ENCODE data around the gene DSC1.
"Not testable (repeated sequence)": the region's sequence is repeated elsewhere in the genome, so short reads cannot be mapped to it uniquely, and the experiment has no call there.

The DSC1 gene

DNA sequence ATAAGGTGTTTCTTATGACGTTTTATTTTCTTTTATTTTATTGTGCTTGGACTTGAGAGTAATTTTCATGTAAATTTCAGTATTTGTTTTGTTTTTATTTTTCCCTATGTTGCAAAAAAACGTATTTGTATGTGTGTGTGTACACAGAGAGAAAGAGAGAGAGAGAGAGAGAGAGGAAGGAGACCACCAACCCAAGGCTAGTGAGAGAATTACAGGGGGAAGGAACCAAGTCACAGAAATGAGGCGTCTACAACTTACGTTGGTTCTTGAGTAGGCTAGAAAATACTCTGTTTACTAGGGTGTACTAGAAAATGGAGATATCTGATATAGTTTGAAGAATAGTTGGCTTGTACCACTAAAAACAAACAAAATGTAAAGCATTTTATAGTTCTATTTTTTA lies 7.7 kb upstream of the DSC1 start:
- DNase-seq = no peak

DNA sequence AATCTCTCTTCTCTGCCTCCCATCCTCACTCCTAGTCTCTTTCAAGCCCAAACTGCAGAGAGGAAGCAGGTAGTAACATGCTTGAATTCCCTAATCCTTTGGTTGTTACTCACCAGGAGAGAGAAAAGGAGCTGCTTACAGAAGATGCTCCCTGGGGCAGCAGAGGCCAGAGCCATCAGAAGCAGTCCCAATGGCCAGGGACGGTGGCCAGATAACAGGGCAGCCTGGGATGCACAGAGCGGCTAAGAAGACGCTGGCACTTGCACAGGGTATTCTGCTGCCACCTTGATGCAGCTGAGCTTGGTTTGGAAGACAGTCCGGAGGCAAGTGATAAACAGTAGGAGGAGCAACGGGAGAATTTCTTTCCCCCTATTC lies 250 bp downstream of the DSC1 start:
- DNase-seq = no peak

DNA sequence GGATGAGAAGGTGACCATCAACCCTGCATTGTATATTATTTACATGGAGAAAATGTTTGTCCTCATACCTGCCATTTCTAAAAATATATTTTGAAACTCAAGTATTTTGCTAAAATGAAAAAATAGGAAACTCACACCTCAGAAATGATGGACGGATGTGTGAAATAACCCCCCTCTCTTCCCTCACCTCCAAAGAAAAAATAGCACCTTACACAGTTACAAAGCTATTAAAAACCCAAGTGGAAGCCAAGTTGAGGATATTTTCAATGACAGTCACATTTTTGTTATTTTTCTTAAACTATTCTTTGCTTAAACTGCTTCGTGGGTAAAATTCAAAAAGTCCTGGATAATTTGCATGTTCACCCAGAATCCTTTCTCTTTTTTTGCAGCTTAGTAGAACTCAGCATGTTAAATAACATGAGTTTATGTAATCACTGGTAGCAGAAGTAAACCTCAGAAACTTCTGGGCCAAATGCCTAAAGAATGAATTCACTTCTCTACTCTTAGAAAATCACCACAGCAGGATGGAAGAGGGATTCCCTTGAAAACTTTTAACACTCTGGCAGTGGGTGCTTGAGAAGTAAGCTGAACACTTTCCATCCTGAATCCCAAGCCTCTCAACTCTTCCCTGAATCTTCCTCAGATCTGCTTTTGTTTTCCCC lies 768 bp downstream of the DSC1 start:
- DNase-seq = no peak

DNA sequence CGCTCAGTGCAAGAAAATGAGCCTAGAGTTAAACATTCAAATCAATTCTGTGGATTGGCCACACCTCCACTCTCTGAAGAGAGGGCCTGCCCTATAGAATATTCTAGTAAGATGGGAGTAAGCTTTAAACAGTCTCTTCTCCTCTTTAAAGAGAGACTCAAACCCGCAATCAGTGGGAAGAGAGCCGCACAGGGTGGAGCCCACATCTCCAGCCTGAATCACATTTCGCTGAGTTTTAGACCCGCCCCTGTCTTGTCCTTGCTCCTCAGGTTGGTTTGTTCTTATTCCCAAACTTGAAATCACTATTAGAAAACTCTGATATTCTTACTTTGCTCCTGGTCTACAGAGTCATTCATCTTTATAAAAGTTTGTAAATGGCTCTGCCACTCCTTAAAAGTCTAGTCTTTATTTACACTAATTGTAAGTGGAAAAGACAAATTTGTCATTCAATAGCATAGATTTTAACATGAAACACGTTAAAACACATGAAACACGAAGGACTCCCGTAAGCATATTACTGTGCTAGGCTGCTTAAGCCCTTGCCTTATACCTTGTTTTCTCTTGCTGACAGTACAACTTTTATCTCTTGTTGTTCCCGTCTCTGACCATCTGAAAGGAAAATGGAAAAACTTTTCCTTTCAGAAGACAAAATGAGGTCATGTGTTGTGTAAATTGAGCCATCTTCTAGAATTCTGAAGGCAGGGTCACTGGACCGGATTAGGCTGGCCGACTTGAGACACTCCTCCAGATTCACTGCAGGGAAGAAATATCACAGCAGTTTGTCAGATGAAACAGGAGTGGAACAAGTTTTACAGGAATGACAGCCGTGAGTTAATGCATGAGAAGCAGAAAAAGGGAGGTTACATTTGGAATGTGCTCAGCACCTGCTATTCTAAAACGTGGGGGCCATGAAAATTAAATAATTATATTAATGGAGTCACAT lies 5.6 kb downstream of the DSC1 start:
- no peak for DNase-seq

DNA sequence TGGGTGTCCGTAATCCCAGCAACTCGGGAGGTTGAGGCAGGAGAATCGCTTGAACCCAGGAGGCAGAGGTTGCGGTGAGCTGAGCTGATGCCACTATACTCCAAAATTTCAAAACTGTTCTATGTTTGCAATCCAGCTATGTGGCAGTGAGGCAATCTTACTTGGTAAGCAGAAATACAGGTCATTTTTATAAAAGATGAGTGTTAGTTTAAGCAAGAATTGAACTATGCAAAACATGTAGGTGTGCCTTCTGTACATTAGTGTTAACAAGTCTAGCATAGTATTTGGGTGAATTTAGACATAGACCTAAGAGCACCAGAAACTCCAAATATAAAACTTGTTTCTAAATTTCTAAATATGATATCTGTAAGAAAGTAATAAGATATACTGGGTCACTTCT lies 7.2 kb downstream of the DSC1 start:
- DNase-seq = no peak

DNA sequence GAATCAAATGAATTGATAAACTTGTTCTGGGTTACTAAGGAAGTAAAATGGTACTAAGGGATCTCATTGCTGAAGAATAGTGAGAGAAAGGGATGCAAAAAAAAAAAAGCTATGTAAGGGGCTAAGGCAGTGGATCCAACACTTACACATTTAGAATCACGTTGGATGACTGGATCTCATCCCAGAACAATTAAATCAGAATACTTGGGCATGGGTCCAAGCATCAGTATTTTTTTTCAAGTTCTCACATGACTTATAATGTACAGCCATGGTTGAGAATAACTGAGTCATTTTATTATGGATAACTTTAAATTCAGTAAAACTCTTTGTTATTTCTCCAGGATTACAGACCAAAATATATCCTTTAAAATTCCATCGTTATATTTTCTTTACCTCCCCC lies 8.5 kb downstream of the DSC1 start:
- no peak for DNase-seq

DNA sequence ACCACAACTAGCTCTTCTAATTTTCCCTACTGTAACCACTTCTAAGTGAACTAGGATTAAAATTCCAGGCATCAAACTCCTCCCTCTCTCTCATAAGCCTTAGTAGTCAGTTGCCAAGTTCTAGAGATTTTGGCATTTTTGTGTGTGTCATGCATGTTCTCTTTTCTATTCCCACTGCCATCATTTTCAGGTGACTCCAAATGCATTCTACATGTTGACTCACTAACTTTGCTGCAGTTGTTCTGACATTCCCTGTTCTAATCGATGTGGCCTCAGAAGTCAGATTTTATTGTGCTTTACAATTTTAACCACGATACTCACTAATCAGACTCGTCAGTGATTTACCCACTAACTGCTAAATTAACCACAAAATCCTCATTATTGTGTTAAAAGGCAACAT lies 13.3 kb downstream of the DSC1 start:
- no peak for DNase-seq

DNA sequence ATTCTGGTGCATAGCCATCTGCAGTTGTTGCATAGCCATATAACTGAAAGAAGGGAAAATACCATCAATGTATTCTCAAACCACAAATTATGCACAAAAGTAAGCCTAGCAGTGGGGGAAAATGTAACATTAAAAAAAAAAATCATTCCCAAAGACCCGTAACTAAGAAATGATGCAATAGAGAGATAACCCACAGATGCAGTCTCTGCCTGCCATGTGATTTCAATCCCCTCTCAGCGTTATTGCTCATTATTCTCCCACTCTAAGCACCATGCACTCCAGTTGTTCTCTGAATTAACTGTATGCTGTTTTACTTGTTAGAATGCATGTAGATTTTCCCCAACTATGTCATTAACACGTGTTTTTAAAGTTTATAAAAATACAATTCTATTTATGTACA lies 14.1 kb downstream of the DSC1 start:
- DNase-seq = no peak

DNA sequence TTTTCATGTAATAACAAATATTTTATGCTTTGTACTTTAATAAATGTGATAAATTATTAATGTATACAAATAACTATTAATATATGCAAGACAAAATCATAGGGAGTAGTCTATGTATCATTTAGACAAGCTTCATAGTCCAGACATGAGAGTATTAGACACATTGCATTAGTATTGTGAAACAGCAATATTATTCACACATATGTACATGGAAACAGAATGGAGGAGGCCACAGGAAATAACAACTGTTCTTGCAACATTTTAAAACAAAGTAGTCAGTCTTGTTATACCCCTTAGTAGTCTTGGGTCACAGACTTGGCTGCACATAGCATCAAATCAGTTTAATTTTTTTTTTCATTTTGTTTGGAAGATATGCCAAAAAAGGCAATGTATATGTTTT lies 15.8 kb downstream of the DSC1 start:
- DNase-seq = peak; percentile 22

DNA sequence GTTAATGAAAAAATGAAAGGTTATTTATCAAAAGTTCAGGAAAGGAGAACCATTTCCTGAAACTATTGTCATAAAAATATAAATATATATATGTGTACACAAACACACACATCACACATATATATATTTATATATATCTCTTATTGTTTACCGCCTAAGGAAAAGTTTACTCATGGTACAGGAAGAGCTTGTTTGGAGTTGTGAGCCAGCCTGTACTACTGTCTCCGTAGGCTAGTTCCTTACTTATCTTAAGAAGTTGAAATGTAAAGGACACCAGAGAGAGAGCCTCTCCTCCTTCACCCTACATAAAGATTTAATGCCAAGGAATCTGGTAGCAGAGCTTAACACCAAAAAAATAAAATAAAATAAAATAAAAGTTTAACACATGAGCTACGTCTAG lies 19.6 kb downstream of the DSC1 start:
- no peak for DNase-seq

DNA sequence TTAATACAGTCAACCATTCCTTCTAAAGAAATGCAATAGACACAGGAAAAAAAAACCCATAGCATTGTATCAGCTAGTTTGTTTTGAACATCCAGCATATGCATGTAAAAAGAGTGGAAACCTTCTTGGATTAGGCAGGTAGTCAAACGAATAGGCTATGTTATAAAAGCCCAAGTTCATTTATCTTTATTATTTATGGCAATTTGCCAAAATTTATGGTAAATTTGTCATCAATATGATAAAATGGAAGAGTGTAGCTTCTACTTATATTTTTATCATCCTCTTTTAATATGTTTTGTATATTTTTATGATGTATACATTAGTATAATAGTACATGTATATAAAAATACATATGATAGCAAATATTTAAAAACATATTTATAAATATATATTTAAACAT lies 23.9 kb downstream of the DSC1 start:
- no peak for DNase-seq

DNA sequence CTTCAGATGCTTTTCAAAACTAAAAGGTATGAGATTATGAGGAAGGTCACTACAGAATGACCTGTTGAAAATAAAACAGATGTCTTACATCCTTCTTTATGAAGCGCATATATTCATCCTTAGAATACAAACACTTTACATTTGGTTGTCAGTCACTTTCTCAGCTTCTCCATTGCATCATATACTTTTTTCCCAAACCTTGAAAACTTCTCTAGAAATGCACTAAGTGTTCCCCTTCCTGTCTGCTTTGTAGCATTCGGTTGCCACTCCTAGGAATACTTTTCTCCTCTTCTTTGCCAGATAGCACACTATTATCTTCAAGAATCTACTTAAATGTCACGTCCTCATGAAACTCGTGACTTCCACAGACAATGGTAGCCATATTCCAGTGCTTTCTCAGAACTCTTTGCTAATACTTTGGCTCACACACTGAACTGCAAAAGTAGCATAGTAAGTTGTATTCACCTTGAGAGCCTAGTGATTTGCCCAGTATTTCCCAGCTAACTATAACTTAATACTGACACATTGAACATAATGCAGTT lies 27.6 kb downstream of the DSC1 start:
- no peak for DNase-seq

DNA sequence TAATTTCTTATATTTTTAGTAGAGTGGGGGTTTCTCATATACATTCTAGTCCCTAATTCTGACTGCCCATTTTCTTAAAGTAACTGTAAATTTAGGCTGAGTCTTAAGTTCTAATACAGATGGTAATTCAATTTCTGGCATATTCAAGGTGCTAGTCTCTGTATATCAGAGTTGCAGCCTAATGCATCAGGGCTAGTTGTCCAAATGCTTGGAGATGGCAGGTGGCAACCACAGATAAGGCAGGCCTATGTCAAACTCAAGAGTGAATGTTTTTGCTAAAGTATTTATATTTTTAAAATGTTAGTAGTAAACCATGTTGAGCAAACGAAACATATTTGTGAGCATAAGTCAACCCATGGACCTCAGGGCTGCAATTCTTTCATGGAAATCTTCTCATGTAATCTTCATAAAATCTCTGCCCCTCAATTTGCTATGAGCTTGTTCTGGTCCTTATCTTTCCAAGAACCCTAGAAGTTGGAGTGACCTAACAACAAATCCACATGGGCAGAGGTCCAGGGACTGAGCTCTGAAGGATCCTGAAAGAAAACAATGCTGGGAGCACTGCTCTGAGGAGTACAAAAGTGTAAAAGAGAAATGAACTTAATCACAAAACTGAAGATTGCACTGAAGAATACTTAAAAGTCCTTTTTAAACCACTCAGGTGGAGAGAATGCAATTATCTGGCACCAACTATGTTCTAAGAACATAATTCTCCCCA lies 33.1 kb downstream of the DSC1 start:
- no peak for DNase-seq

DNA sequence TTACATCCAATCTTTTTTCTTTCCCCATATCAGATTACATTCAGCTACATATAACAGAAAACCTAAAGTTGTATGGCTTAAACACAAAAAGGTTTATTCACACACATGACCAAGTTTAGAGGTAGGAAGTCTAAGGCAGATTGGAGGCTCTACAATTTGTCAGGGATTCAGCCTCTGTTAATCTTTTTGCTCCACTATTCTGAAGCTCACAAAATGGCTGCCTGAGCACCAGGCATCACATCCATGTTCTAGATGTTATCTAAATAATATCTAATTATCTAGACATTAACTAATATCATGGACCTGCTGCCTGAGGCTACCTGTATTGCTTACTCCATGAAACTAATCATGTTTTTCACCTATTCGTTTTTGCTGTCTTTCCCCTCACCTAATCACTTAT lies 36.8 kb downstream of the DSC1 start:
- DNase-seq = no peak

DNA sequence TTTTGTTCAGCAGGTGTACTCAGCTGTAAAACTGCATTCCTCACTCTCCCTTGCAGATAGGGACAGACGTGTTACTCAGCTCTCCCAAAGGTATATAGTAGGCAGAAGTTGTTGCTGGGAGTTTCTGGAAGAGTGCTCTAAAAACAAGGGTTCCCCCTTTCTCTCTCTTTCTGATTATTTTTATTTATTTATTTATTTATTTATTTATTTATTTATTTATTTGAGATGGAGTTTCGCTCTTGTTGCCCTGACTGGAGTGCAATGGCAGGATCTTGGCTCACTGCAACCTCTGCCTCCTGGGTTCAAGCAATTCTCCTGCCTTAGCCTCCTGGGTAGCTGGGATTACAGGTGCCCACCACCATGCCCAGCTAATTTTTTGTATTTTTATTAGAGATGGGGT lies 39.5 kb downstream of the DSC1 start:
- DNase-seq = not testable (repeated sequence)

DNA sequence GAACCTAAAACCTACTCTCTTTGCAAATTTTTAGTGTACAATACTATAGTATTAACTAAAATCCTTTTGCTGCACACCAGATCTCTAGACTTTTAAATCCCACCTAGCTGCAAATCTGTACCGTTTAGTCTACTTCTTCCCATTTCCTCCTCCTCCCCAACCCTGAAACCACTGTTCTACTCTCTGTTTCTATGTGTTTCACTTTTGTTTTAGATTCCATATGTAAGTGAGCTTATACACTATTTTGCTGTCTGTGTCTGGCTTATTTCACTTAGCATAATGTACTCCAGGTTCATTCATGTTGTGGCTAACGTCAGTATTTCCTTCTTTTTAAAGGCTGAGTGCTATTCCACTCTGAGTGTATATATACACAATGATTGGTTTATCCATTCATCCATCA lies 42.1 kb downstream of the DSC1 start:
- DNase-seq = peak; percentile 6

DNA sequence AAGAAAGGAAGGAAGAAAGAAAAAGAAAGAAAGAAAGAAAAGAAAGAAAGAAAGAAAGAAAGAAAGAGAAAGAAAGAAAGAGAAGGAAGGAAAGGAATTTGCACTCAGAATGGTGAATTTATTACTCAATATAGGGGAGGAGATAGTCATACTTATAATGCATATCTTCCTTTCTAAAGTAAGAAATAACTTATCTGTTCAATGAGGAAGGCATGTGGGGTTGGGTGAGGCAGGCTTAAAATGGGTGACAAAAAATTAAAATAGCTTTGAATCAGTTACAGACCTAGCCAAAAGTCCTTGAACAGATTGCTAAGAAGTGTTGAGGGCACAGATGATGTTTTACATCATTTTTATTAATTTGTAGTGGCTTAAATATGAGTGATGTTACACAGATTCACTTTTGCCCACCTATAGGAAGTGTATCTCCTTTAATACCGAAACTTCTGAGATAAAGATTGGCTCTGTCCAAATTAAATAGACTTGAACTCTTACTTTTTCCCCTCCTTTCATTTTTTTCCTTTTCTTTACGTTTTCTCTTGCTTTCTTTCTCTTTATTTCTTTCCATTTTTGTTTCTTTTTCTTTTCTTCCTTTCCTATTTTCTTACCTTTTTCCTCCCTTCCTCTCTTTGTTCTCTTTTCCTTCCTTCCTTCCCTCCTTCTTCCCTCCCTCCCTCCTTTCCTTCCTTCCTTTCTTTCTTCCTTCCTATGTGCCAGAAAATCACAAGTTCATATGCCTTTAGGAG lies 45.6 kb downstream of the DSC1 start:
- no peak for DNase-seq

DNA sequence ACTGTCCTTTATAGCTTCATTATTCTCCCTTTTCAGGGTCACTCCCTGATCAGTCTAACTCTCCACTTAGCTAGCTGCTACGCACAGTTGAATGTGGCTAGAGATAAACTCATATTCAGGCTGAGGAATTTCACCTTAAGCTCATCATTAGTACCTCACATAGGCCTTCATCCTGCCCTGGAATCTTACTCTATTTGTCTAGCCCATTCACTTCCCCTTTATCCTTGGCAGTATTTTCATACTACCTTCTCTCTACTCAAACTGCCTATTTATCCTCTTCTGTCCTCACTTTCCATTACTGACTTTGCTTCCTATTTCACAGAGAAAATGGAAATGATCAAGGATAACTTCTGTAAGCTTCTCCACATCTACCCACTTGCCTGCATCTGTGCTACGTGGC lies 49.9 kb downstream of the DSC1 start:
- no peak for DNase-seq

DNA sequence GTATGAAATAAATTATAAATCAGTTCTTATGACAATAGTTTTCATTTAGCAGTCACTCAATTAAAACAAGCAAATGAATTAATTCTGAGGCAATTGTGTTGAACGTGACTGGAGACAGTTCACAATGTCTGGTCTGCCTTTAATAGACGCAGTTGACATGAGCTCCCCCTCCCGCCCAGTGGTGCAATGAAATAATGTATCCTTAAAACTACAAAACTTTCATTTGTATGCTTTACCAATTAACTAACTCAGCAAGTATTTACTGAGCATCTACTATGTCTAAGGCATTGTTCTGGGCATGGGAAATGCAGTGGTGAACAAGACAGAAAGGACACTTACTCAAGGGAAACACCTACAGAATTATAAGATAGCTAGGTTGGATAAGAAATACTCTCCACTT lies 56.9 kb downstream of the DSC1 start:
- no peak for DNase-seq

DNA sequence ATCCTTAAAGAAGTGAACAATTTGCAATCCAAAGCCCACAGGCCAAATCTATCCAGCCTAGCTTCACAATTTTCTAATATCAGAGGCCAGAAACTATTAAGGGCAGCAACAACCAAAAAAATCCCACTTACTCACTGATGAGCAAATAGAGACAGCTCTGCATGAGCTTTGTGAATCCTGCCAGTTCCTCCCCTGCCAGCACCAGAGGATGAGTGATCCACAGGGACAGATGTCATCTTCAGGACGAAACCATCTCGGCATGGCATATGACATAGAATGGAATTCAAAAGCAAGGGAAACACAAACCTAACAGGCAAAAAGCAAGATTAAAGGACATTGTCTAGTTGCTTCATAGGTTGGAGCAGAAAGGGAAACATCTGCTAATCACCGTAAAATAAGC lies 58.2 kb downstream of the DSC1 start:
- no peak for DNase-seq

DNA sequence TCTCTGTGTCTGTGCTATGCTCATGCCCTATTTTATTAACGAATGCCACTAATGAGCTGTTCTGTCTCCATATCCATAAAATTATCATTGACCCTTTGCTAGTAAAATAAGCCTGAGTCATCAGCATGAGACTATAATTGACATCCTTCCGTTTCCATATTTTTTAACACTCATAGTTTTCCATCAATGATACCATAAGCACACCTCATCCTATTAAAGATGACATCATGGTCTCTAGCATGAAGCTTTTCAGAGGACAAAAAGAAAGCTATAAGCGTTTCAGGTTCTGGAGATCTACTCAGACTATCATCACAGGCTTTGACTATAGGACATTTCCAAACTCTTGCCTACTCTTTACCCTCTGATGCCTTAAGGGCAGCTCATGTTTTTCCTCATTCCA lies 59.2 kb downstream of the DSC1 start:
- DNase-seq = no peak

DNA sequence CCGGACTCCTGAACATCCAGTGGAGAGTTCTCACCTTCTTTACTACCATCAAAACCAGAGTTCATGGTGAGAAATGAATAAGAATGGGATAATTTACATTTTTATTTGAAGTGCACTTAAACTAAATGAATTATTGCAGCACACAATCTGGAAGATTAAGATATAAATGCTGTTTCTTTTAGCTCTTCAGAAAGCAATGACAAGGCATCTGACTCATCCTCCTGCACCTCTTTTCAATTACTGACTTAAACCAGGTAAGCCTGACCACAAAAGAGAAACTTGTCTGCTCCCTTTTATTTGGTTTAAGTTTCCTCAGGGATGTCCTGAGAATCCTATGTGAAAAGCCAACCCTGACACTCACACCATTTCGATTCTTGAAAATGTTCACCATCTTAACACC lies 59.7 kb downstream of the DSC1 start:
- DNase-seq = no peak
